Pons (tissue), 1 donor: ENCODE measurements around the gene UBE2G2.

Experiments used
- DNase-seq: peaks from one replicate; pipeline ENCODE4 v3.0.0-alpha.2; 2016; ENCODE audit warnings: low spot score

The UBE2G2 gene

DNA sequence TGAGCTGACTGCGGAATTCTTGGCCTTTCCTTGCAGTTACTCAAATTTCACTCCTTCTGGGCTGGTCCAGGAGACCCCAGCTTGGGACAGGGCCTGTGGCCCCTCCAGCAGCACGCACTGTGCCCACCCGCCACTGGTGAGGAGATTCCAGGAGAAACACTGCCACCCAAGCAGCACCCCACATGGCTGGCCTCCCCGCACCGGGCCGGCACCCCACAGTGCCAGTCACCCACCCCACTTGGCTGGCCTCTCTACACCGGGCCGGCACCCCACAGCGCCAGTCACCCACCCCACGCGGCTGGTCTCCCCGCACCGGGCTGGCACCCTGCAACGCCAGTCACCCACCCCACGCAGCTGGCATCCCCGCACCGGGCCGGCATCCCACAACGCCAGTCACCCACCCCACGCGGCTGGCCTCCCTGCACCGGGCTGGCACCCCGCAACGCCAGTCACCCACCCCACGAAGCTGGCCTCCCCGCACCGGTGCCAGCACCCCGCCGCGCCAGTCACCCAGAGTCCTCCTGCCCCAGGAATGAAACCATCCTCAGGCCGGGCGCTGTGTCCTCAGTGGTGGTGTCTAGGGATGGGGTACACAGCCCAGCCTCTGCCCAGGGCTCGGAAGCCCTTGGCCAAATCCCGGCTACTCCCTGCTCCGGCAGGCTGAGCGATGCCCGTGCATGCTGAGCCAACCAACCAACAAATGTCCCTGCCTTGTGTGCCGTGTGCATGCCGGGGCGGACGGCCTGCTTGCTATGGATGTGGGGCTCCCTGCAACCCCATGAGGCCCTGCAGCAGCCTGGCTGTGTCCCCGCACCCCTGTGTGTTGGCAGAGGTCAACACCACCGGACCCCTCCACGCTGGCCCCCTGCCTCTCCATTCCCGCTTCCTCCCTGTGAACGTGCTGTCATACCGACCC lies 51.6 kb downstream of the UBE2G2 start:
- no peak for DNase-seq

- no peak for DNase-seq
Observed at GRCh38 chr21:44749116-44749758, 52.4 kb downstream of the UBE2G2 start.

GRCh38 chr21:44748621-44749020 lies 53.0 kb downstream of the UBE2G2 start:
- DNase-seq, result no peak

- DNase-seq, result no peak
Observed at GRCh38 chr21:44742418-44743153, 59.0 kb downstream of the UBE2G2 start.

GRCh38 chr21:44741921-44742320 lies 59.7 kb downstream of the UBE2G2 start:
- DNase-seq, result no peak

GRCh38 chr21:44740742-44741141 lies 60.9 kb downstream of the UBE2G2 start:
- DNase-seq, result no peak

- DNase-seq, result no peak
Observed at GRCh38 chr21:44739316-44739715, 62.3 kb downstream of the UBE2G2 start.

GRCh38 chr21:44738621-44739020 lies 63.0 kb downstream of the UBE2G2 start:
- no peak for DNase-seq

GRCh38 chr21:44737706-44738354 lies 63.8 kb downstream of the UBE2G2 start:
- DNase-seq, result no peak

GRCh38 chr21:44736291-44737004 lies 65.2 kb downstream of the UBE2G2 start:
- no peak for DNase-seq

- DNase-seq, result no peak
Observed at GRCh38 chr21:44735821-44736220, 65.8 kb downstream of the UBE2G2 start.

DNA sequence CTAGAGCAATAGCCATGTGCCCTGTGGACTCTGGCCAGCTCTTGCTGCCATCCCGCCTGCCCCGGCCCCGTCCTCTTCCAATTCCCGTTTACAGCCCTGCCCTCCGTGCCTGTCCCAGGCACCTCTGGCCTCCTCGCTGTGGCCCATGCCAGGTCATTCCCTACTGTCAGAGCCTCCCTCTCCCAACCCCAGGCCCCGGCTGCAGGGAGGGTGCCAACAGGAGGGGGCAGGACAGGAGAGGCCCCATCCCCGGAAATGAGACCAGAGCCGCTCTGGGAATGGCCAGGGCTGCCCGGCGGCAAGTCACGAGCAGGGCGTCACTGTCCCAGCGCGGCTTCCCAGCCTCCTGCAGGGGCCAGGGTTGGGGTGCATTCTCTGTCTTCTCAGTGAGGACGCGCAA lies 66.8 kb downstream of the UBE2G2 start:
- no peak for DNase-seq

- DNase-seq, result no peak
Observed at GRCh38 chr21:44734026-44734745, 67.4 kb downstream of the UBE2G2 start.

DNA sequence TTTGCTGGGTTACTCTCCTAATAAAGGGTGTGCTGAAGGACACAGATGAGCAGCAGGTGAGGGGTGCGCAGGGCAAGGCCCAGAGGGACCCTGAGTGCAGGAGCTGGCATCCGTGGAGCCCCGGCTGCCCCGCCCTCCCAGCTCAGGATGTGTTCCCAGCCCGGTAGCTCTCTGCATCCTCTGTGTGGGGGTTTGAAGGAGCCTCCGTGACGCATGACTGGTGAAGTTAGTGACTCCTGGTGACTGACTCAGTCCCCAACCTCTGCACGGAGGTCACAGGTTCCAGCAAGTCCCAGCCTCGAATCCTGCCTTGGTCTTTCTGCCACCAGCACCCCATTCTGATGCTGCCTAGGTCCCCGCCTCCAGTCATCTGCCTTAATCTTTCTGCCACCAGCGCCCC lies 68.7 kb downstream of the UBE2G2 start:
- no peak for DNase-seq

DNA sequence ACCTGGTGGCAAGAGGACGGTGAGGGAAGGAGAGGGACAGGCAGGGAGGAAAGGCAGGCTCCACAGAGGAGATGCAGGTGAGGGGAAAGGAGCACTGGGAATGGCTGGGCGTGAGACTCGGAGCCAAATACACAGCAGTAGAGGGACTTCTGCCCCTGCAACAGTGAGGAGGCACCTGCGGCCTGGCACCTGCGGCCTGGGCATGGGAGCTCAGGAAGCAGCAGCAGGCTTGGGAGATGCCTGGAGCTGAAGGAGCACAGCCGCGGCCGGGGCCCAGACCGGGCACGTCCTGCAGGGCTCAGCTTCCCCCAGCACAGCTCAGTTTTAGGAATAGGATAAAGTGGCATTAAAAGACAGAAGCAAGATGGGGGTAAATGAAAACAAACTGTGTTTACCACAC lies 69.4 kb downstream of the UBE2G2 start:
- no peak for DNase-seq

- DNase-seq, result peak; percentile 10
Observed at GRCh38 chr21:44730951-44731579, 70.6 kb downstream of the UBE2G2 start.

DNA sequence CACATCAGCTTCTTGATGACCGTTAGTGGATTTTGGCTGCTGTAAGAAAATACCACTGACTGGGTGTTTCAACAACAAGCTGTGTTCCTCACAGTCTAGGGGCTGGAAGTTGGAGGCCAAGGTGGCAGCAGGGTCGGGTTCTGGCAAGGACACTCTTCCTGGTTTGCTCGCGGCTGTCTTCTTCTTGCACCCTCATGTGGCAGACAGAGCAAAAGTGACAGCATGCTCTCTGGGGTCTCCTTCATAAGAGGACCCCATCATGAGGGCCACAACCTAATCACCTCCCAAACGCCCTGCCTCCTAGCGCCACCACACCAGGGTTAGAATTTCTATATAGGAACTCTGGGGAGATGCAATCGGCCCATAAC lies 71.6 kb downstream of the UBE2G2 start:
- DNase-seq, result no peak

DNA sequence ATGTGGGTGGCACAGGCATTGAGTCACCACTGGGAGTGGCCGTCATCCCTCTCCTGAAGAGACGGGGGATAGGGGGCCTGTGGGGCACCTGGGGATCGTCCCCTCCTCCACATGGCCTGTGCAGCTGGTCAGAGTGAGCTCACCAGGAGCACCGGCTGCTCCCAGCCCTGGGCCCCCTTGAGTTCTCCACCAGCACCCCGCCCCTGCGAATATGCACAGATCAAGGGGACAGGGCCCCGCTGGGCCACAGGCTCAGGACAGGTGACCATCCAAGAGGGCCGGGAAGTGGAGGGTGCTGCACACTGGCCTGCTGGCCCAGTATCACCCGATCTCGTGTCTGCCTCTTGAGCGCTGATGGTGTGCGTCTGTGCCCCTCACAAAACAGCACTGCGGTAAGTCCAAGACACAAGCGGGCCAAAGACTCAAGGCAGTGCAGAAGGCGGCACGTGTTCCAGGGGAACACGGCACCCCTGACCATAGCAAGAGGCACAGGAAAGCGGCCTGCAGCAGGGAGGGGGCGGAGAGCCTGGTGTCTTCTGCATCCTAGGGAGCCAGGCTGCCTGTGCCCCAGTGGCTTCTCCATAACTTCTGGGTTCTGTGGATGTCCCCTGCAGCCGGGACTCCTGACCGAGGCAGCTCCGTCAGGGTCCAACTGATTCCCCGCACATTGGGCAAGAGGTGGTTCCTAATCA lies 72.1 kb downstream of the UBE2G2 start:
- no peak for DNase-seq

GRCh38 chr21:44728716-44729115 lies 72.9 kb downstream of the UBE2G2 start:
- DNase-seq, result no peak

- DNase-seq, result no peak
Observed at GRCh38 chr21:44727757-44728156, 73.9 kb downstream of the UBE2G2 start.
